Aorta (tissue), 5 donors: Measurements from ENCODE around the gene HSPB6. TPM values are rescaled to one million over a fixed set of nuclear protein-coding genes. Genes with fewer than 3 reads are reported as not detected.
A peak's percentile ranks its signal among the peaks of the same experiment; 100 is the strongest.

Experiments
- ATAC-seq: fragments of 200-7000 bp; cut with Tn5 transposase; one replicate; pipeline ENCODE4 v1.9.1; 2022; ENCODE audit warnings: moderate library complexity; ENCODE audit not compliant: low FRiP score
- DNase-seq, 2 donors: peaks; one replicate each; pipeline ENCODE4 v3.0.0-alpha.2; 2020
- H3K27ac ChIP-seq, 2 donors: one replicate each; pipeline ENCODE4 v1.5.1; 2013; ENCODE audit warnings: low read length in 2 of 2, mild to moderate bottlenecking in 2 of 2, moderate library complexity in 2 of 2, control low read depth in 1 of 2, inconsistent platforms in 1 of 2, low read depth in 1 of 2
- H3K27me3 ChIP-seq, 2 donors: one replicate each; pipeline ENCODE4 v1.6.1; 2013; ENCODE audit warnings: control low read depth in 1 of 2, low read length in 1 of 2, mild to moderate bottlenecking in 1 of 2, moderate library complexity in 1 of 2; ENCODE audit not compliant: insufficient read depth in 2 of 2, control insufficient read depth in 1 of 2
- H3K36me3 ChIP-seq, 2 donors: one replicate each; pipeline ENCODE4 v1.6.1; 2013; ENCODE audit warnings: control low read depth in 1 of 2, low read length in 1 of 2, mild to moderate bottlenecking in 1 of 2; ENCODE audit not compliant: insufficient read depth in 2 of 2, control insufficient read depth in 1 of 2
- H3K4me1 ChIP-seq, 2 donors: one replicate each; pipeline ENCODE4 v1.6.1; 2013; ENCODE audit warnings: low read length in 2 of 2, control low read depth in 1 of 2, mild to moderate bottlenecking in 1 of 2, moderate library complexity in 1 of 2; ENCODE audit not compliant: insufficient read depth in 2 of 2, control insufficient read depth in 1 of 2
- H3K4me3 ChIP-seq, 2 donors: one replicate each; pipeline ENCODE4 v1.5.1; 2013; ENCODE audit warnings: low read length in 2 of 2, control low read depth in 1 of 2, mild to moderate bottlenecking in 1 of 2
- H3K9me3 ChIP-seq: one replicate; pipeline ENCODE4 v1.6.1; 2013; ENCODE audit warnings: mild to moderate bottlenecking, low read length; ENCODE audit not compliant: control insufficient read depth
- WGBS, 2 donors: extraction: QIAGEN DNeasy Blood & Tissue Kit; methylation state at CpG; one replicate each; pipeline ENCODE4 v1.1.7; 2013; 5-methylcytosine and 5-hydroxymethylcytosine counted together
- intact Hi-C, 2 donors: fragments of 100-400 bp; cut with DNase I; formaldehyde crosslinking; loops; one replicate each; pipeline versions ENCODE4 v1.14.2 to v1.15.0; 2022
- polyA plus RNA-seq, 2 donors: library from polyadenylated mRNA; stranded (reverse); fragments of 200-250 nt; gene quantifications; one replicate each; pipeline ENCODE4 v1.2.3, GENCODE V29; 2013
- total RNA-seq, 2 donors: library from RNA; stranded (reverse); fragmentation: NEBNext Ultra II Directional; extraction: Animal tissue kit (Norgen Biotek cat#: 25700); gene quantifications; one replicate each; pipeline ENCODE4 v1.2.1, GENCODE V29; 2021
- donor health status: healthy with polysubstance abuse.
- donor health status: Bipolar disorder and iron deficiency.
- donor health status: DM: no; HTN: no; CAD: no.
- donor health status: DM: no; HTN: no; CAD: no.
- donor health status: DM: yes; HTN: yes; CAD: no.

The HSPB6 gene
- total and polyA plus RNA-seq, 4 donors, result 73.9 to 152 (median 140) TPM

DNA sequence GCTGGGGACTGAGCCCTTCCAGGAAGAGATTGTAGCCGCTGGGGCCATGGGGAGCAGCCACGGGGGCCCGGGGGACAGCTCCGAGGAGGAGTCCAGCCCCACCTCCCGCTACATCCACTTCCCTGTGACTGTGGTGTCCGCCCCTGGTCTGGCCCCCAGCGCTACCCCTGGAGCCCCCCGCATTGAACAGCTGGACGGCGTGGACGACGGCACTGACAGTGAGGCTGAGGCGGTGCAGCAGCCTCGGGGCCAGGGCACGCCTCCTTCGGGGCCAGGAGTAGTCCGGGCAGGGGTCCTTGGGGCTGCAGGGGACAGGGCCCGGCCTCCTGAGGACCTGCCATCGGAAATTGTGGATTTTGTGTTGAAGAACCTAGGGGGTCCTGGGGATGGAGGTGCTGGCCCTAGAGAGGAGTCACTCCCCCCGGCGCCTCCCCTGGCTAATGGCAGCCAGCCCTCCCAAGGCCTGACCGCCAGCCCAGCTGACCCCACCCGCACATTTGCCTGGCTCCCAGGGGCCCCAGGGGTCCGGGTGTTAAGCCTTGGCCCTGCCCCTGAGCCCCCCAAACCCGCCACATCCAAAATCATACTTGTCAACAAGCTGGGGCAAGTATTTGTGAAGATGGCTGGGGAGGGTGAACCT, 24.2 kb downstream of the HSPB6 start:
- H3K36me3 ChIP-seq, result peaks cover 0 to 14% of the 10 kb centered on the region in 2 donors
- H3K9me3 ChIP-seq, result no peaks in the 10 kb centered on the region
- H3K4me3 ChIP-seq, result no peak overlapping the region
- DNase-seq (peak in 1 of 2 donors; percentile 72), ATAC-seq (no peak)
- H3K4me1 ChIP-seq, result no peaks in the 10 kb centered on the region
- no peak overlapping the region for H3K27ac ChIP-seq
- intact Hi-C loops, result no loop called here
- 85 to 86% methylated on average over 22 to 25 of the region's 25 CpGs for WGBS, 2 donors
- H3K27me3 ChIP-seq, result no peaks in the 10 kb centered on the region

DNA sequence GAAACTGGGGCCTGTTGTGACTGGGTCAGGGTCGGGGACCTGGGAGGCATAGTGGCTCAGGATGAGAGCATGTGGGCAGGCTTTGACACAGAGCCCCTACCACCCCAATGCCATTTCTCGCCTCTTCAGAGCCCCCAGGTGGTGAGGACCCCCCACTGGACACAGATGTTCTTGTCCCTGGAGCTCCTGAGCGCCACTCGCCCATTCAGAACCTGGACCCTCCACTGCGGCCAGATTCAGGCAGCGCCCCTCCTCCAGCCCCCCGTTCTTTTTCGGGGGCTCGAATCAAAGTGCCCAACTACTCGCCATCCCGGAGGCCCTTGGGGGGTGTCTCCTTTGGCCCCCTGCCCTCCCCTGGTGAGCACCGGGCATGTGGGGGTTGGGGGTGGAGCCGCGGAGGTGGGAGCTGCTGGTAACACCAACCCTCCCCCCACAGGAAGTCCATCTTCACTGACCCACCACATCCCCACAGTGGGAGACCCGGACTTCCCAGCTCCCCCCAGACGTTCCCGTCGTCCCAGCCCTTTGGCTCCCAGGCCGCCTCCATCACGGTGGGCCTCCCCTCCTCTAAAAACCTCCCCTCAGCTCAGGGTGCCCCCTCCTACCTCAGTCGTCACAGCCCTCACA, 24.9 kb downstream of the HSPB6 start:
- intact Hi-C loops, result no loop called here
- Histone ChIP-seq H3K4me3 (no peak overlapping the region), H3K27ac (no peak overlapping the region), H3K9me3 (no peaks in the 10 kb centered on the region), H3K36me3 (peaks cover 0 to 14% of the 10 kb centered on the region in 2 donors), H3K4me1 (no peaks in the 10 kb centered on the region), H3K27me3 (no peaks in the 10 kb centered on the region)
- ATAC-seq (no peak), DNase-seq (no peak)
- 81 to 85% methylated on average over 20 to 21 of the region's 21 CpGs for WGBS, 2 donors

DNA sequence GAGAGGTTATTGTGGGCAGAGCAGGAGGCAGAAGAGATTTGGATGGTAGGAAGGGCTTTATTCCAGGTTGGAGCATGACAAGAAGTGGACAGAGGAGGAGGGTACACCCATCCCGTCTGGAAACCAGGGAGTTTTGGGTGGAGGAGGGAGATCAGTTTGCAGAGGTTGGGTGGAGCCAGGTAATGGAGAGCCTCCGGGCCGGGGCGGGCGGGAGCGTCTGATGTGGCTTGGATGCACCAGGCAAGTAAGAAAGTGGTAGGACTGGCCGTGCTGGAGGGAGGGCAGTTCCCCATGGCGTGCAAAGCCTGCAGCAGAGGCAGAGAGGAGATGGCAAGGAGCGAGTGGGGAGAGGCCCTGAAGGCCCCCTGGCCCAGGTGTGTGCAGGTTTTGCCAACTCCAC, 25.5 kb downstream of the HSPB6 start:
- DNase-seq, result no peak
- no peak overlapping the region for H3K4me3 ChIP-seq
- H3K4me1 ChIP-seq, result no peaks in the 10 kb centered on the region
- no peak overlapping the region for H3K27ac ChIP-seq
- no peaks in the 10 kb centered on the region for H3K9me3 ChIP-seq
- 82 to 85% methylated on average over 9 of the region's 9 CpGs for WGBS, 2 donors
- intact Hi-C loops, result no loop called here
- H3K27me3 ChIP-seq, result no peaks in the 10 kb centered on the region
- ATAC-seq, result no peak
- peaks cover 0 to 14% of the 10 kb centered on the region in 2 donors for H3K36me3 ChIP-seq

DNA sequence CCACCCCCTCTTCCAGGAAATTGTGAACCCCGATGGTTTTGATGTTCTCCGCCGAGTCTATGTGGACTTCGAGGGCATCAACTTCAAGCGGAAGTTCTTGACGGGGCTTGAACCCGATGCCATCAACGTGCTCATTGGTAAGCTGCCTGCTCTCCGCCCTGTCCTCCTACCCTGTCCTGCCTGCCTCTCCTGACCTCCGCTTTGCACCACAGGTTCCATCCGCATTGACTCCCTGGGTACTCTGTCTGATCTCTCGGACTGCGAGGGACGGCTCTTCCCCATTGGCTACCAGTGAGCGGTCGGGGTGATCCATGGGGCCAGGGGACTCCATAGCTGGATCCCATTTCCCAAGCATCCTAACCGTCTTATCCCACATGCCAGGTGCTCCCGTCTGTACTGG, 26.5 kb downstream of the HSPB6 start:
- no peaks in the 10 kb centered on the region for H3K9me3 ChIP-seq
- no peak for ATAC-seq
- H3K4me1 ChIP-seq, result no peaks in the 10 kb centered on the region
- no peak overlapping the region for H3K4me3 ChIP-seq
- WGBS, 2 donors, result 92 to 95% methylated on average over 18 of the region's 18 CpGs
- H3K27me3 ChIP-seq, result no peaks in the 10 kb centered on the region
- H3K36me3 ChIP-seq, result peaks cover 0 to 17% of the 10 kb centered on the region in 2 donors
- intact Hi-C loops, result no loop called here
- DNase-seq, result no peak
- H3K27ac ChIP-seq, result no peak overlapping the region

DNA sequence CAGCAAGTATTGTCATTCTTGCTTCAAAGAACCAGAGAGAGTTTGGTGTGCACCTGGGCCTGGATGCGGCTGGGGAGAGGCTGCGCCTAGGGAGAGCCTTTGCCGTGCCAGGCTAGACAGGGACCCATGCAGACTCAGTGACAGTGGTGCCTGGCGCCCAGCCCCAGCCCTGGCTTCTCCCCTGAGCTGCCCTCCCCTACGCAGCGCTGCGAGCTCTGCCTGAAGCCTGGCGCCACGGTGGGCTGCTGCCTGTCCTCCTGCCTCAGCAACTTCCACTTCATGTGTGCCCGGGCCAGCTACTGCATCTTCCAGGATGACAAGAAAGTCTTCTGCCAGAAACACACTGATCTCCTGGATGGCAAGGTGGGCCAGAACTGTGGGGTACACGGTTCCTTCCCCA, 27.1 kb downstream of the HSPB6 start:
- Histone ChIP-seq H3K27me3 (no peaks in the 10 kb centered on the region), H3K4me1 (no peaks in the 10 kb centered on the region), H3K36me3 (peaks cover 0 to 20% of the 10 kb centered on the region in 2 donors), H3K4me3 (no peak overlapping the region), H3K27ac (no peak overlapping the region), H3K9me3 (no peaks in the 10 kb centered on the region)
- intact Hi-C loops, result no loop called here
- WGBS, 2 donors, result 91 to 92% methylated on average over 11 of the region's 11 CpGs
- no peak for DNase-seq
- ATAC-seq, result no peak

DNA sequence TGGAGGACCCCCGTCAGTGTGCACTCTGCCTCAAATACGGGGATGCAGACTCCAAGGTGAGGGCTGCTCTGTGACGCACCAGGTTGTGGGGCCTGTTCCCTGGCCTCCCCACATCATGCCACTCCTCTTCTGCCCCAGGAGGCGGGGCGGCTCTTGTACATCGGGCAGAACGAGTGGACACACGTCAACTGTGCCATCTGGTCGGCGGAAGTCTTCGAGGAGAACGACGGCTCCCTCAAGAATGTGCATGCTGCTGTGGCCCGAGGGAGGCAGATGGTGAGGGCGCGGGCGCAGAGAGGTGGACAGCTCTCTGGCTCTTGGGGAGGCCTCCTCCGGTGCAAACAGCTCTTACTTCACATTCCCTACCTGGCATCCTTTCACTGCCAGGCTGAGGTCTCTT, 27.8 kb downstream of the HSPB6 start:
- WGBS, 2 donors, result 87 to 89% methylated on average over 18 of the region's 18 CpGs
- H3K36me3 ChIP-seq, result peaks cover 0 to 23% of the 10 kb centered on the region in 2 donors
- no peaks in the 10 kb centered on the region for H3K27me3 ChIP-seq
- no peak overlapping the region for H3K27ac ChIP-seq
- intact Hi-C loops, result no loop called here
- H3K9me3 ChIP-seq, result no peaks in the 10 kb centered on the region
- ATAC-seq (no peak), DNase-seq (no peak)
- H3K4me1 ChIP-seq, result no peaks in the 10 kb centered on the region
- no peak overlapping the region for H3K4me3 ChIP-seq

DNA sequence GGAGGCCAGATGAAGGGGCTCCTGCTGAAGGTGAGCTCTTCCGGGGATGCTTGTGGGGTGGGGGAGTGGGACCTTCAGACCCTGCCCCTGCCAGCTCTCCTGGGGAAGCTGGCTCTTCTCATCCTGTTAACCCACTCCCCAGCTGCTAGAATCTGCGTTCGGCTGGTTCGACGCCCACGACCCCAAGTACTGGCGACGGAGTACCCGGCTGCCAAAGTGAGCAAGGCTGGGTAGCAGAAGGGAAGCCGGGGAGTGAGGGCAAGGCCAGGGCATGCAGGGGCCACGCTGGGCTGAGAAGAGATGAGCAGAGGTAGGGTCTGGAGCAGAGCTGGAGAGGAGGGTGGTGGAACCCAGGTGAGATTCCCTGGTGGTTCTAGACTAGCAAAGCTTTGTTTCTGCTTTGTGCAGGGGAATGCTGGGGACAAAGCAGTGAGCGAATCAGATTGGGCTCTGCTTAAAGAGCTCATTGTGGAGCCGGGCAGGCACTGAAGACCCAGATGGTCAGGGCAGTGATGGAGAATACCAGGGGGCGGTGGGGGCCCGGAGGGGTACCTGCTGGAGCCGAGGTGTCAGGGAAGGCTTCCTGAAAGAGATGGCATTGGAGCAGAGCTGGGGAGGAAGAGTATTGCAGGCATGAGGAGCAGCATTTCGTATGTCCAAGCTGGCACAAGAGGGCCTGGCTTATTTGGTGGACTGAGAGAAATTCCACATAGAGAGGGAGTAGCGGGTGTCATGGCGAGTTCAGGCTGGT, 28.7 kb downstream of the HSPB6 start:
- H3K4me1 ChIP-seq, result no peaks in the 10 kb centered on the region
- H3K36me3 ChIP-seq, result peaks cover 0 to 23% of the 10 kb centered on the region in 2 donors

DNA sequence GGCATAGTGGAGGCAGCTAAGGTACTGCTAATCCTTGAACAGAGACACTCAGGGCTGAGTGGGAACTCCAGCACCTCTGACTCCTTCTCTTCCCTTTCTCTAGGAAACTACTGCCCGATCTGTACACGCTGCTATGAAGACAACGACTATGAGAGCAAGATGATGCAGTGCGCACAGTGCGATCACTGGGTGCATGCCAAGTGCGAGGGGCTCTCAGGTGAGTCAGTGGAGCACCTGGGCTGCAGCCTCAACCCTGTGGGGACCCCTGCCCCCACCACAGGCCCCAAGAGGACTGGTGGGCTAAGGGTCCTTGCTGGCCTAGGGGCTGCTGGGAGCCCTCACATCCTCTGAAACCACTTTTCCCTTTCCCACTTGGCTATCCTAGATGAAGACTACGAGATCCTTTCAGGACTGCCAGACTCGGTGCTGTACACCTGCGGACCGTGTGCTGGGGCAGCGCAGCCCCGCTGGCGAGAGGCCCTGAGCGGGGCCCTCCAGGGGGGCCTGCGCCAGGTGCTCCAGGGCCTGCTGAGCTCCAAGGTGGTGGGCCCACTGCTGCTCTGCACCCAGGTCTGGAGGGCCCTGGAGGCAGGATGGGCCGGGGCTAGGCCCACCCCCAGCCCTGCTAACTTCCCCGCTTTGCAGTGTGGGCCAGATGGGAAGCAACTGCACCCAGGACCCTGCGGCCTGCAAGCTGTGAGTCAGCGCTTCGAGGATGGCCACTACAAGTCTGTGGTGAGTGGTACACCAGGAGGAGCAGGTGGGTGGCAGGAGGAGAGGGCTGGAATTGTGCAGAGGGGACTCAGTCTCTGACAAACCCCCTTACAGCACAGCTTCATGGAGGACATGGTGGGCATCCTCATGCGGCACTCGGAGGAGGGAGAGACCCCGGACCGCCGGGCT, 29.5 kb downstream of the HSPB6 start:
- WGBS, 2 donors, result 93% methylated on average over 25 of the region's 25 CpGs
- no peaks in the 10 kb centered on the region for H3K4me1 ChIP-seq
- peaks cover 0 to 28% of the 10 kb centered on the region in 2 donors for H3K36me3 ChIP-seq
- H3K27ac ChIP-seq, result no peak overlapping the region
- no peak overlapping the region for H3K4me3 ChIP-seq
- no peaks in the 10 kb centered on the region for H3K9me3 ChIP-seq
- ATAC-seq, result no peak
- intact Hi-C loops, result no loop called here
- DNase-seq, result no peak
- H3K27me3 ChIP-seq, result no peaks in the 10 kb centered on the region

More for the DNA sequence above, 28.7 kb downstream of the HSPB6 start:
- H3K27ac ChIP-seq, result no peak overlapping the region
- no peaks in the 10 kb centered on the region for H3K27me3 ChIP-seq
- no peaks in the 10 kb centered on the region for H3K9me3 ChIP-seq
- no peak overlapping the region for H3K4me3 ChIP-seq
- intact Hi-C loops, result no loop called here
- DNase-seq, result no peak
- ATAC-seq, result no peak
- WGBS, 2 donors, result 90 to 92% methylated on average over 19 of the region's 19 CpGs
